IMR-90 (cell line): Measurements from ENCODE around the gene CRYGN. TPM values are rescaled to one million over a fixed set of nuclear protein-coding genes. Genes with fewer than 3 reads are reported as not detected.

Experiments
- ATAC-seq: fragments of 200-7000 bp; cut with Tn5 transposase; 2 replicates; pipeline ENCODE4 v1.9.1; 2020; ENCODE audit warnings: low read depth, mild to moderate bottlenecking, moderate library complexity
- BruUV-seq: library from RNA; stranded (reverse); fragments of 400-500 nt; replicated peaks from 2 replicates; lab custom pipeline; 2021; lab: Mats Ljungman, UMichigan
- CTCF ChIA-PET: fragments of 300-600 bp; formaldehyde crosslinking; extraction: SDS; loops from one replicate; lab custom pipeline; 2021; ENCODE audit warnings: antibody characterized with exemption; lab: Yijun Ruan, JAX
- POLR2A ChIA-PET: fragments of 300-600 bp; sonication (Branson Sonifier 250); formaldehyde crosslinking; loops from one replicate; lab custom pipeline; 2022; ENCODE audit warnings: antibody characterized with exemption; ENCODE audit not compliant: unreplicated experiment; lab: Charles Lee
- DNase-seq: peaks from one replicate; pipeline ENCODE4 v3.0.0; 2013
- H2AFZ ChIP-seq: replicated peaks from 2 replicates; pipeline ENCODE3; 2013; ENCODE audit warnings: low read length, mild to moderate bottlenecking; ENCODE audit not compliant: poor library complexity
- H2AK5ac ChIP-seq: 2 replicates; pipeline ENCODE4 v1.6.1; 2013; ENCODE audit warnings: low read depth, low read length, inconsistent platforms
- H2AK9ac ChIP-seq: replicated peaks from 2 replicates; pipeline ENCODE3; 2013; ENCODE audit warnings: mild to moderate bottlenecking, low read depth, low read length, moderate library complexity; ENCODE audit not compliant: poor library complexity
- H2BK120ac ChIP-seq: 2 replicates; pipeline ENCODE4 v1.6.1; 2013; ENCODE audit warnings: low read depth, low read length, inconsistent platforms
- H2BK15ac ChIP-seq: 3 replicates; pipeline ENCODE4 v1.6.1; 2013; ENCODE audit warnings: low read depth, low read length, inconsistent platforms
- H2BK20ac ChIP-seq: 2 replicates; pipeline ENCODE4 v1.6.1; 2013; ENCODE audit warnings: low read depth, mild to moderate bottlenecking, inconsistent platforms, low read length, moderate library complexity
- H2BK5ac ChIP-seq: 2 replicates; pipeline ENCODE4 v1.6.1; 2013; ENCODE audit warnings: mild to moderate bottlenecking, low read depth, low read length, inconsistent platforms; ENCODE audit not compliant: poor library complexity, severe bottlenecking
- H3K14ac ChIP-seq: replicated peaks from 2 replicates; pipeline ENCODE4 v1.6.1; 2013; ENCODE audit warnings: low read depth, low read length, inconsistent platforms
- H3K18ac ChIP-seq: 2 replicates; pipeline ENCODE4 v1.6.1; 2013; ENCODE audit warnings: low read depth, low read length, control low read depth
- H3K23ac ChIP-seq: 2 replicates; pipeline ENCODE4 v1.6.1; 2013; ENCODE audit warnings: low read depth, low read length, inconsistent platforms
- H3K27ac ChIP-seq: 2 replicates; pipeline ENCODE4 v1.5.1; 2013; ENCODE audit warnings: mild to moderate bottlenecking, control low read depth, low read length; ENCODE audit not compliant: insufficient read depth
- H3K27me3 ChIP-seq: 2 replicates; pipeline ENCODE4 v1.6.1; 2013; ENCODE audit warnings: low read length; ENCODE audit not compliant: control insufficient read depth, insufficient read depth
- H3K36me3 ChIP-seq: 2 replicates; pipeline ENCODE4 v1.6.1; 2013; ENCODE audit warnings: low read length, mixed read lengths; ENCODE audit not compliant: control insufficient read depth, insufficient read depth
- H3K4ac ChIP-seq: 2 replicates; pipeline ENCODE4 v1.6.1; 2013; ENCODE audit warnings: low read depth, low read length, inconsistent platforms
- H3K4me1 ChIP-seq: 2 replicates; pipeline ENCODE4 v1.6.1; 2013; ENCODE audit warnings: low read length, mixed read lengths; ENCODE audit not compliant: control insufficient read depth, insufficient read depth
- H3K4me2 ChIP-seq: 2 replicates; pipeline ENCODE4 v1.6.1; 2013; ENCODE audit warnings: low read depth, mild to moderate bottlenecking, control low read depth, low read length, moderate library complexity
- H3K4me3 ChIP-seq: 2 replicates; pipeline ENCODE4 v1.5.1; 2013; ENCODE audit warnings: low read depth, mild to moderate bottlenecking, control low read depth, low read length, moderate library complexity; ENCODE audit not compliant: insufficient read depth
- H3K56ac ChIP-seq: 2 replicates; pipeline ENCODE4 v1.6.1; 2013; ENCODE audit warnings: low read length, inconsistent platforms; ENCODE audit not compliant: insufficient read depth; ENCODE audit errors: extremely low read depth
- H3K79me1 ChIP-seq, 2 experiments: 2 replicates each; pipeline ENCODE4 v1.6.1; 2013; ENCODE audit warnings: low read length in 2 of 2, inconsistent platforms in 1 of 2, low read depth in 1 of 2
- H3K9ac ChIP-seq: 2 replicates; pipeline ENCODE4 v1.6.1; 2013; ENCODE audit warnings: low read depth, low read length, control low read depth
- H3K9me1 ChIP-seq: 2 replicates; pipeline ENCODE4 v1.6.1; 2013; ENCODE audit warnings: low read length, inconsistent platforms; ENCODE audit not compliant: insufficient read depth
- H3K9me3 ChIP-seq: 2 replicates; pipeline ENCODE4 v1.6.1; 2013; ENCODE audit warnings: low read length; ENCODE audit not compliant: control insufficient read depth, insufficient read depth
- H4K20me1 ChIP-seq: 2 replicates; pipeline ENCODE4 v1.6.1; 2013; ENCODE audit warnings: low read length, inconsistent platforms; ENCODE audit not compliant: insufficient read depth
- H4K5ac ChIP-seq: 2 replicates; pipeline ENCODE4 v1.6.1; 2013; ENCODE audit warnings: mild to moderate bottlenecking, low read depth, low read length, control low read depth
- H4K8ac ChIP-seq, 2 experiments: 2 replicates each; pipeline ENCODE4 v1.6.1; 2013; ENCODE audit warnings: low read depth in 2 of 2, low read length in 2 of 2, control low read depth in 1 of 2, inconsistent platforms in 1 of 2
- H4K91ac ChIP-seq: 2 replicates; pipeline ENCODE4 v1.6.1; 2013; ENCODE audit warnings: low read depth, low read length, inconsistent platforms; ENCODE audit not compliant: insufficient read depth
- CEBPB ChIP-seq: IDR thresholded peaks from 2 replicates; pipeline ENCODE4 v1.6.1; 2012; ENCODE audit warnings: low read depth, low read length, improper control_type of control experiment
- CHD1 ChIP-seq: IDR thresholded peaks from 2 replicates; pipeline ENCODE4 v1.6.1; 2012; ENCODE audit warnings: low read depth, low read length, improper control_type of control experiment
- CTCF ChIP-seq: conservative IDR thresholded peaks from 2 replicates; pipeline ENCODE4 v1.5.1; 2012; ENCODE audit warnings: mild to moderate bottlenecking, low read depth, low read length, improper control_type of control experiment
- ELK1 ChIP-seq: fragments of 150-350 bp; IDR thresholded peaks from 2 replicates; pipeline ENCODE4 v1.6.1; 2016; ENCODE audit warnings: low read depth, mild to moderate bottlenecking, low read length, moderate library complexity, borderline replicate concordance
- FOS ChIP-seq: fragments of 150-350 bp; IDR thresholded peaks from 2 replicates; pipeline ENCODE4 v1.6.1; 2016; ENCODE audit warnings: low read depth, low read length
- MAFK ChIP-seq: IDR thresholded peaks from 2 replicates; pipeline ENCODE4 v1.6.1; 2012; ENCODE audit warnings: low read depth, low read length, improper control_type of control experiment
- MAZ ChIP-seq: IDR thresholded peaks from 2 replicates; pipeline ENCODE4 v1.6.1; 2012; ENCODE audit warnings: low read depth, mild to moderate bottlenecking, low read length, improper control_type of control experiment, moderate library complexity, borderline replicate concordance
- MXI1 ChIP-seq: IDR thresholded peaks from 2 replicates; pipeline ENCODE4 v1.6.1; 2012; ENCODE audit warnings: low read depth, mild to moderate bottlenecking, low read length, moderate library complexity, borderline replicate concordance
- NFE2L2 ChIP-seq: fragments of 150-350 bp; IDR thresholded peaks from 2 replicates; pipeline ENCODE4 v1.6.1; 2016; ENCODE audit warnings: low read depth, mild to moderate bottlenecking, low read length
- POLR2A ChIP-seq: IDR thresholded peaks from 2 replicates; pipeline ENCODE4 v1.6.1; 2012; ENCODE audit warnings: mild to moderate bottlenecking, low read depth, low read length
- RAD21 ChIP-seq: IDR thresholded peaks from 2 replicates; pipeline ENCODE4 v1.6.1; 2012; ENCODE audit warnings: low read length, improper control_type of control experiment
- RCOR1 ChIP-seq: IDR thresholded peaks from 2 replicates; pipeline ENCODE4 v1.6.1; 2012; ENCODE audit warnings: mild to moderate bottlenecking, low read length, improper control_type of control experiment; ENCODE audit not compliant: insufficient replicate concordance
- RFX5 ChIP-seq: IDR thresholded peaks from 2 replicates; pipeline ENCODE4 v1.8.0; 2012; ENCODE audit warnings: low read depth, mild to moderate bottlenecking, low read length, moderate library complexity
- SMC3 ChIP-seq: fragments of 150-350 bp; IDR thresholded peaks from 2 replicates; pipeline ENCODE4 v1.6.1; 2016; ENCODE audit warnings: low read depth, mild to moderate bottlenecking, antibody characterized with exemption, low read length, moderate library complexity
- USF2 ChIP-seq: fragments of 150-350 bp; IDR thresholded peaks from 2 replicates; pipeline ENCODE4 v1.6.1; 2017; ENCODE audit warnings: mild to moderate bottlenecking, antibody characterized with exemption, low read length, low read depth
- WGBS, 2 experiments: methylation state at CpG; one replicate each; pipeline versions ENCODE4 v1.1.5 to v1.1.7; 2013; ENCODE audit warnings: missing lambda C conversion rate in 2 of 2; ENCODE audit not compliant: insufficient read length in 1 of 2; ENCODE audit errors: extremely low coverage in 2 of 2; 5-methylcytosine and 5-hydroxymethylcytosine counted together
- dilution Hi-C: fragments of 300-500 bp; cut with HindIII; formaldehyde crosslinking; loops from one replicate; pipeline ENCODE4 v1.14.3; 2018; ENCODE audit warnings: low sequenced_read_pairs; ENCODE audit not compliant: unreplicated experiment
- in situ Hi-C: fragments of 300-500 bp; cut with MboI; formaldehyde crosslinking; loops from 3 replicates; pipeline ENCODE4 v1.14.3; 2019; ENCODE audit warnings: low sequenced_read_pairs, inconsistent platforms, mixed read lengths
- intact Hi-C: fragments of 100-400 bp; cut with micrococcal nuclease; formaldehyde crosslinking; loops from 2 replicates; pipeline ENCODE4 v1.10.0; 2022
- polyA plus RNA-seq, 3 experiments: library from polyadenylated mRNA; depleted of rRNA; stranded (reverse); fragments of >200 nt; gene quantifications; 2 replicates each; pipeline ENCODE4 v1.2.3, GENCODE V29; 2012; ENCODE audit warnings: low replicate concordance in 1 of 3
- total RNA-seq: library from RNA; depleted of rRNA; stranded (reverse); fragments of >200 nt; gene quantifications from 2 replicates; pipeline ENCODE4 v1.2.3, GENCODE V29; 2012

The CRYGN gene
- total and polyA plus RNA-seq, 2 of the 4 experiments (the other 2 are of a cell fraction): not detected

GRCh38 chr7:151398446-151399304, 41.3 kb downstream of the CRYGN start:
- Histone ChIP-seq H2AFZ (no peak overlapping the region), H2BK120ac (no peak overlapping the region), H3K27me3 (peaks cover 13% of the 10 kb centered on the region), H2AK9ac (no peak overlapping the region), H2BK20ac (no peak overlapping the region), H3K9me1 (no peaks in the 10 kb centered on the region), H3K23ac (no peak overlapping the region), H2AK5ac (no peak overlapping the region), H3K9ac (no peak overlapping the region), H4K8ac (no peak overlapping the region), H3K4ac (no peak overlapping the region), H3K79me1 (no peaks in the 10 kb centered on the region), H3K27ac (no peak overlapping the region), H4K91ac (no peak overlapping the region), H3K18ac (no peak overlapping the region), H3K4me2 (no peak overlapping the region), H4K20me1 (no peaks in the 10 kb centered on the region), H3K4me1 (no peaks in the 10 kb centered on the region; the same call in 1 of the 2 replicates), H3K56ac (no peak overlapping the region), H3K4me3 (no peak overlapping the region), H2BK5ac (peak overlapping the region; percentile 35), H4K5ac (no peak overlapping the region), H2BK15ac (no peak overlapping the region), H3K9me3 (no peaks in the 10 kb centered on the region), H3K36me3 (no peaks in the 10 kb centered on the region), H3K14ac (no peak overlapping the region)
- WGBS, 2 experiments: 98% methylated on average over 6 of the region's 19 CpGs; no CpG with 5 or more reads in 1 of the 2 experiments
- POLR2A ChIA-PET: no interaction called here
- intact Hi-C loops: no loop called here
- BruUV-seq: no TSS peak
- no peak for DNase-seq
- in situ Hi-C loops: no loop called here
- dilution Hi-C loops: no loop called here
- ATAC-seq: no peak
- CTCF ChIA-PET: no interaction called here
- no peak for TF ChIP-seq RAD21
- no peak for TF ChIP-seq USF2
- no peak for TF ChIP-seq CHD1
- TF ChIP-seq POLR2A: no peak
- no peak for TF ChIP-seq NFE2L2
- no peak for TF ChIP-seq MAZ
- TF ChIP-seq CTCF: no peak
- no peak for TF ChIP-seq SMC3
- TF ChIP-seq RCOR1: no peak
- no peak for TF ChIP-seq MXI1
- TF ChIP-seq MAFK: no peak
- no peak for TF ChIP-seq ELK1
- no peak for TF ChIP-seq FOS
- no peak for TF ChIP-seq CEBPB
- no peak for TF ChIP-seq RFX5
